ENCODE results near the gene MLF1.

Gene MLF1

GRCh38 chr3:158600787-158601186 lies 29.8 kb downstream of the MLF1 start:
- Histone ChIP-seq H3K9ac (ENCODE audit: low read depth, low read length) (no peak overlapping the region), H3K9me3 (ENCODE audit: control insufficient read depth, insufficient read depth, low read length) (no peaks in the 10 kb centered on the region), H3K27me3 (ENCODE audit: control insufficient read depth, insufficient read depth, low read length) (no peaks in the 10 kb centered on the region), H3K36me3 (ENCODE audit: control insufficient read depth, insufficient read depth, low read length) (no peaks in the 10 kb centered on the region), H3K4me3 (ENCODE audit: low read depth, low read length) (no peak overlapping the region), H3K4me1 (ENCODE audit: control insufficient read depth, insufficient read depth, low read length) (no peaks in the 10 kb centered on the region)

- H3K27me3 ChIP-seq (ENCODE audit: control insufficient read depth, insufficient read depth, low read length) = no peaks in the 10 kb centered on the region
- no peaks in the 10 kb centered on the region for H3K4me1 ChIP-seq (ENCODE audit: control insufficient read depth, insufficient read depth, low read length)
- H3K9me3 ChIP-seq (ENCODE audit: control insufficient read depth, insufficient read depth, low read length) = no peaks in the 10 kb centered on the region
- H3K36me3 ChIP-seq (ENCODE audit: control insufficient read depth, insufficient read depth, low read length) = no peaks in the 10 kb centered on the region
- no peak overlapping the region for H3K9ac ChIP-seq (ENCODE audit: low read depth, low read length)
- H3K4me3 ChIP-seq (ENCODE audit: low read depth, low read length) = no peak overlapping the region
Measured at GRCh38 chr3:158602227-158602626, 31.2 kb downstream of the MLF1 start.

GRCh38 chr3:158617982-158618875 lies 47.2 kb downstream of the MLF1 start:
- H3K4me3 ChIP-seq (ENCODE audit: low read depth, low read length) = no peak overlapping the region
- H3K9ac ChIP-seq (ENCODE audit: low read depth, low read length) = no peak overlapping the region
- H3K9me3 ChIP-seq (ENCODE audit: control insufficient read depth, insufficient read depth, low read length) = peaks cover 4% of the 10 kb centered on the region
- H3K36me3 ChIP-seq (ENCODE audit: control insufficient read depth, insufficient read depth, low read length) = no peaks in the 10 kb centered on the region
- no peaks in the 10 kb centered on the region for H3K4me1 ChIP-seq (ENCODE audit: control insufficient read depth, insufficient read depth, low read length)
- no peaks in the 10 kb centered on the region for H3K27me3 ChIP-seq (ENCODE audit: control insufficient read depth, insufficient read depth, low read length)

DNA sequence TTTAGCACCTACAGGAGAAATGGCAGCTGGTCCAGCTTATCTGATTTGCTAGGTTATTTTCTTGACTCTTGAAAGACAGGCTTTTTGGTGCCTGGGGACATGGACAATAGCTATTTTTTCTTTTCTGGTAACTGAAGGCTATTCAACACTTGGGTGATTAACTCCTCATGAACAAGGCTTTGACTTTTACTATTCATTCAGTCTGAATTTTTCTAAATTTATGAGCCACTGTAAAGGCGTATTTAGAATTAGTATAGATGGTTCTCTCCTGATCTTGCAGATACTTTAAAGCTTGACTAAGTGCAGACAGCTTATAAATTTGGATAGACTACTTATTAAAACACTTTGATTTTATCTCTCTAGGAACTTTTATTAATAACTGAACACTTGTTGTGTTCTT lies 54.9 kb downstream of the MLF1 start:
- no peak overlapping the region for H3K4me3 ChIP-seq (ENCODE audit: low read depth, low read length)
- no peaks in the 10 kb centered on the region for H3K36me3 ChIP-seq (ENCODE audit: control insufficient read depth, insufficient read depth, low read length)
- H3K9ac ChIP-seq (ENCODE audit: low read depth, low read length) = no peak overlapping the region
- H3K9me3 ChIP-seq (ENCODE audit: control insufficient read depth, insufficient read depth, low read length) = no peaks in the 10 kb centered on the region
- no peaks in the 10 kb centered on the region for H3K4me1 ChIP-seq (ENCODE audit: control insufficient read depth, insufficient read depth, low read length)
- no peaks in the 10 kb centered on the region for H3K27me3 ChIP-seq (ENCODE audit: control insufficient read depth, insufficient read depth, low read length)

- Histone ChIP-seq H3K4me1 (ENCODE audit: control insufficient read depth, insufficient read depth, low read length) (peaks cover 2% of the 10 kb centered on the region), H3K9ac (ENCODE audit: low read depth, low read length) (no peak overlapping the region), H3K9me3 (ENCODE audit: control insufficient read depth, insufficient read depth, low read length) (no peaks in the 10 kb centered on the region), H3K4me3 (ENCODE audit: low read depth, low read length) (no peak overlapping the region), H3K36me3 (ENCODE audit: control insufficient read depth, insufficient read depth, low read length) (no peaks in the 10 kb centered on the region), H3K27me3 (ENCODE audit: control insufficient read depth, insufficient read depth, low read length) (no peaks in the 10 kb centered on the region)
Measured at GRCh38 chr3:158631981-158632380, 61.0 kb downstream of the MLF1 start.

DNA sequence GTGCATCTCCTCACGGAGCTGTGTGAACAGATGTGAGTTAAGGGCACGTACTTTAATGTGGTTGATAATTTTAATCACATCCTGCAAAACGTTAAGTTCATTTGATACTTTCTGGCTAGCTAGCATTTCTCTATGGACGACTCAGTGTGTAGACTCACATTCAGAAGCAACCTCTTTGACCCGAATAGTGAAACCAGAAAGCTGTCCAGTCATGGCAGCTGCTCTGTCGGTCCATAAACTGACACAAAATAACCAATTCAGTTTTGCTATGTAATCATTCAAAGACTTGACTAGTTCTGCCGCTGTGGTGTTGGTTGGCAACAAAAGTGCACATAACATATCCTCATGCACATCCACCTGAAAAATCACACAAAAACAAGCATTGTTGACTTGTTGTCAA lies 69.7 kb downstream of the MLF1 start:
- Histone ChIP-seq H3K4me3 (ENCODE audit: low read depth, low read length) (no peak overlapping the region), H3K9me3 (ENCODE audit: control insufficient read depth, insufficient read depth, low read length) (no peaks in the 10 kb centered on the region), H3K9ac (ENCODE audit: low read depth, low read length) (no peak overlapping the region), H3K4me1 (ENCODE audit: control insufficient read depth, insufficient read depth, low read length) (no peaks in the 10 kb centered on the region), H3K27me3 (ENCODE audit: control insufficient read depth, insufficient read depth, low read length) (no peaks in the 10 kb centered on the region), H3K36me3 (ENCODE audit: control insufficient read depth, insufficient read depth, low read length) (no peaks in the 10 kb centered on the region)

DNA sequence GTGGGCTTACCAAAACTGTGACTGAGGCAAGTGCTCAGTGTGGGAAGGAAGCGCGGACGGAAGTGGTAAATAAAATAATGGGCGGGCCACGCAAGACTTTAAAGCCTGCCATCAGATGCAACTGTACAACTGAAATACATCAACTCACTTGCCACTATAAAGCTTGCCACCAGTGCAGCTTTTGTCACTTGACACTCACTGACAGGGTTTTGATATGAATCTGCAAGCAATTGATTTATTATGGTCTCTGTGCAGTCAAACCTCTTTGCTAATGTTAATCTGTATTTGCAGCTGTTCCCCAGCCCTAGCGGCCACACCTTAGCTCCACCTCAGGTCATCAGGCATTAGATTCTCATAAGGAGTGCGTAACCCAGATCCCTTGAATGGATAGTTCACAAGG lies 71.0 kb downstream of the MLF1 start:
- H3K9ac ChIP-seq (ENCODE audit: low read depth, low read length) = no peak overlapping the region
- no peaks in the 10 kb centered on the region for H3K9me3 ChIP-seq (ENCODE audit: control insufficient read depth, insufficient read depth, low read length)
- no peaks in the 10 kb centered on the region for H3K27me3 ChIP-seq (ENCODE audit: control insufficient read depth, insufficient read depth, low read length)
- no peaks in the 10 kb centered on the region for H3K4me1 ChIP-seq (ENCODE audit: control insufficient read depth, insufficient read depth, low read length)
- no peaks in the 10 kb centered on the region for H3K36me3 ChIP-seq (ENCODE audit: control insufficient read depth, insufficient read depth, low read length)
- no peak overlapping the region for H3K4me3 ChIP-seq (ENCODE audit: low read depth, low read length)

DNA sequence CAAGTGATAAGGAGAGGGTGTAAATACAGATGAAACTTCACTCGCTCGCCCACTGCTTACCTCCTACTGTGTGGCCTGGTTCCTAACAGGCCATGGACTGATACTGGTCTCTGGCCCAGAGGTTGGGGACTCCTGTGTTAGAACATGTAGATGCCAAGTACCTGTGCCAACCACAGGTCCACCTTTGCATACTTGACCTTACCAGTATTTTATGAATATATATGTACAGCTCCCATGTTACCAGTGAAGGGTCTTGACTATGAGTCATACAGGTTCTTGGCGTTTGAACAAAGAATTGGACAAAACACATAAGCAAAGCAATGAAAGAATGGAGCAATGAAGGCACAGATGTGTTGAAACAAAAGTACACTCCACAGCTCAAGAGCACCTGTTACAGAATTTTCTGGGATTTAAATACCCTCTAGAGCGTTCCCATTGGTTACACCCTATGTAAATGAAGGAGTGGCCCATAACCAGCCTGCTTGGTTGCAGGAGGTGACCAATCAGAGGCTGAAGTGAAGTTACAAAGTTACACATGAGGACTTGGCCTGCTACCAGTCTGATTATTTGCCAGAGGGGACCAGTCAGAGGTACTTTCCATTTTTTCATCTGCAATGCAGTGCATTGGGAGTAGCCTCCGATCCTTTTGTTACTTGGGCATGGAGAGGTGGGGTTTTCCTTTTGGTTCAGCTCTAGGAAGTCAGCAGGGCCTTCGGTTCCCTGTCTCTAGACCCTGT lies 71.6 kb downstream of the MLF1 start:
- H3K4me3 ChIP-seq (ENCODE audit: low read depth, low read length) = no peak overlapping the region
- H3K36me3 ChIP-seq (ENCODE audit: control insufficient read depth, insufficient read depth, low read length) = no peaks in the 10 kb centered on the region
- no peaks in the 10 kb centered on the region for H3K27me3 ChIP-seq (ENCODE audit: control insufficient read depth, insufficient read depth, low read length)

DNA sequence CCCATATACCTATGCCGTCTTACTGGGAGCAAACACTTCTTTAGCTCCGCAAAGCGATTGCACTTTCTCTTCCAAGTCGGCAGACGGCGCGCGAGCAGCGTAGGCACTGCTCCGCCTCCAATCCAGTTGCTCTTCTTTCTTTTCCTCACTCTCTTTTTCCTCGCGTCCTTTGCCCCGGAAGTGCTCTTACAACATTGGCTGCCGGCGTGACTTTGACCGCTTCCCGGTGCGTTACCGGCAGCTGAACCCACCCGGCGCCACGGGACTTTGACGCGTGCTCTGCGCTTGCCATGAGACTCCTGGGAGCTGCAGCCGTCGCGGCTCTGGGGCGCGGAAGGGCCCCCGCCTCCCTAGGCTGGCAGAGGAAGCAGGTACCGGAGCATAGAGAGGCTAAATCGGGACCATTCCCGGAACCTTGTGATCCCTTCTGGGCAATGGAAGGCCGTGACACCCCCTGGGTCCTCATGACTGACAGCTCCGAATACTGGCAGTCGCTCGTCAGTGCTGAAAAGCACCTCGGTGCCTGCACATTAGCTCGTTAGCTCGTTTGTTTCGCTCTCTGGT lies 73.4 kb downstream of the MLF1 start, which contains the start of gene GFM1:
Gene GFM1 (plus strand): TSS at position 183 of the 564 bp plus-strand sequence. CDS start 108 bp downstream, at position 291.
- Histone ChIP-seq H3K36me3 (ENCODE audit: control insufficient read depth, insufficient read depth, low read length) (peaks cover 3% of the 10 kb centered on the region), H3K9me3 (ENCODE audit: control insufficient read depth, insufficient read depth, low read length) (no peaks in the 10 kb centered on the region), H3K27me3 (ENCODE audit: control insufficient read depth, insufficient read depth, low read length) (no peaks in the 10 kb centered on the region), H3K4me3 (ENCODE audit: low read depth, low read length) (peak within 1 kb of the TSS; percentile 94), H3K4me1 (ENCODE audit: control insufficient read depth, insufficient read depth, low read length) (no peaks in the 10 kb centered on the region), H3K9ac (ENCODE audit: low read depth, low read length) (peak within 1 kb of the TSS; percentile 79)

More for the DNA sequence above, 71.6 kb downstream of the MLF1 start:
- no peak overlapping the region for H3K9ac ChIP-seq (ENCODE audit: low read depth, low read length)
- H3K9me3 ChIP-seq (ENCODE audit: control insufficient read depth, insufficient read depth, low read length) = no peaks in the 10 kb centered on the region
- no peaks in the 10 kb centered on the region for H3K4me1 ChIP-seq (ENCODE audit: control insufficient read depth, insufficient read depth, low read length)

DNA sequence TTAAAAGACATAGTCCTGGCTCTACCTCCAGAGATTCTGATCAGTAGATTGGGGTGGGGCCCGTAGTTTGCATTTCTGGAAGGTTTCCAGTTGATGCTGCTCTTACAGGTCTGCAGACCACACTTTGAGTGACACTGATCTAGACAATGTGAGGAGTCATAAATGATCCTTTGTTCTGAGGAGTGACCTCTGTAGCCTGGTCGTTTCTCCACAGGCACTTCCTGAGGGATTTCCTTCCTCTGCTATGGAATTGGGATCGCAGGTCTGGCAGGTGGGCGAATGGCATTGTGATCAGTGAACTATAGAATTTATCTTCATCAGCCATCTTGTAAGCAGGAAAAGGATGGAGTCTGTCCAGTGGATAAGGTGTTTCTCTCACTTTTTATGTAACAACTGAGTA lies 78.8 kb downstream of the MLF1 start:
- Histone ChIP-seq H3K9me3 (ENCODE audit: control insufficient read depth, insufficient read depth, low read length) (no peaks in the 10 kb centered on the region), H3K9ac (ENCODE audit: low read depth, low read length) (no peak overlapping the region), H3K4me3 (ENCODE audit: low read depth, low read length) (no peak overlapping the region), H3K36me3 (ENCODE audit: control insufficient read depth, insufficient read depth, low read length) (peaks cover 6% of the 10 kb centered on the region), H3K27me3 (ENCODE audit: control insufficient read depth, insufficient read depth, low read length) (no peaks in the 10 kb centered on the region), H3K4me1 (ENCODE audit: control insufficient read depth, insufficient read depth, low read length) (no peaks in the 10 kb centered on the region)

GRCh38 chr3:158651192-158651591 lies 80.2 kb downstream of the MLF1 start:
- Histone ChIP-seq H3K27me3 (ENCODE audit: control insufficient read depth, insufficient read depth, low read length) (no peaks in the 10 kb centered on the region), H3K9ac (ENCODE audit: low read depth, low read length) (no peak overlapping the region), H3K4me1 (ENCODE audit: control insufficient read depth, insufficient read depth, low read length) (no peaks in the 10 kb centered on the region), H3K4me3 (ENCODE audit: low read depth, low read length) (no peak overlapping the region), H3K9me3 (ENCODE audit: control insufficient read depth, insufficient read depth, low read length) (no peaks in the 10 kb centered on the region), H3K36me3 (ENCODE audit: control insufficient read depth, insufficient read depth, low read length) (peaks cover 6% of the 10 kb centered on the region)
